COLO668 (cell line): ENCODE measurements around the gene SRP68.

Source experiments
- DNase-seq: peaks from one replicate; lab custom pipeline; 2025; ENCODE audit not compliant: unreplicated experiment; lab: John Stamatoyannopoulos, UW

The SRP68 gene

DNA sequence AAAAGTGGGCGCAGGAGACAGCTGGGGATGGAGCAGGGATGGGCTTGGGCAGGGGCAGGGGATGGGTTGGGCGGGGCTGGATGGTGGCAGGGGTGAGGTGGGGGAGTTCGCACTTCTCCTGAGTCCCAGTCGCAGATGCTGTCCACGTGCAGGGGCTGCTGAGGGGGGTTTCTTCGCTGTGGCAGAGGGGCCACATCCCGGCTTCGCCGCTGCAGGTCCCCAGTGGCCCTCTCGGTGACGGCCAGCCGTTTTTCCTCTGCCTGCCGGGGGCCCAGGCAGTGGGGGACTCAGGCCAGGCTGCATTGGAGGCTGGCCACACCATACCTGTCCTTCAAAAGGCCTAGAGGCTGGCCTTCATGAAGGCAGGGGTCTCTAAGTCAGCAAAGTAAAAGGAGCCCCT lies 53.5 kb downstream of the SRP68 start:
- DNase-seq = no peak

DNA sequence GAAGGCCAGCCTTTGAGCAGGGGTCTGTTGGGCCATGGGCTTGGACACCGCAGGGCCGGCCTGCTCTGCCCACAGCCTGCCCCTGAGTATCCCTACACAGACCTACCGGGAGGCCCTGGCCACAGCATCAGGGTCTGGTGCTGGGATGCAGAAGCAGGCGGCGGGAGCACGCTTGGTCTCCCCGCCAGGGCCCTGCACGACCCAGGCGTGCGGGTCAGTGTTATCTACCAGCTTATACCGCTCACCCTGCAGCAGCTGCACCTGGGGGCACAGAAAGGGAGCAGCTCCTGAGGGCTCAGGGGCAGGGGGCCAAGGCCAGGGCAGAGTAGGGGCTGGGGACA lies 54.0 kb downstream of the SRP68 start:
- DNase-seq = no peak

DNA sequence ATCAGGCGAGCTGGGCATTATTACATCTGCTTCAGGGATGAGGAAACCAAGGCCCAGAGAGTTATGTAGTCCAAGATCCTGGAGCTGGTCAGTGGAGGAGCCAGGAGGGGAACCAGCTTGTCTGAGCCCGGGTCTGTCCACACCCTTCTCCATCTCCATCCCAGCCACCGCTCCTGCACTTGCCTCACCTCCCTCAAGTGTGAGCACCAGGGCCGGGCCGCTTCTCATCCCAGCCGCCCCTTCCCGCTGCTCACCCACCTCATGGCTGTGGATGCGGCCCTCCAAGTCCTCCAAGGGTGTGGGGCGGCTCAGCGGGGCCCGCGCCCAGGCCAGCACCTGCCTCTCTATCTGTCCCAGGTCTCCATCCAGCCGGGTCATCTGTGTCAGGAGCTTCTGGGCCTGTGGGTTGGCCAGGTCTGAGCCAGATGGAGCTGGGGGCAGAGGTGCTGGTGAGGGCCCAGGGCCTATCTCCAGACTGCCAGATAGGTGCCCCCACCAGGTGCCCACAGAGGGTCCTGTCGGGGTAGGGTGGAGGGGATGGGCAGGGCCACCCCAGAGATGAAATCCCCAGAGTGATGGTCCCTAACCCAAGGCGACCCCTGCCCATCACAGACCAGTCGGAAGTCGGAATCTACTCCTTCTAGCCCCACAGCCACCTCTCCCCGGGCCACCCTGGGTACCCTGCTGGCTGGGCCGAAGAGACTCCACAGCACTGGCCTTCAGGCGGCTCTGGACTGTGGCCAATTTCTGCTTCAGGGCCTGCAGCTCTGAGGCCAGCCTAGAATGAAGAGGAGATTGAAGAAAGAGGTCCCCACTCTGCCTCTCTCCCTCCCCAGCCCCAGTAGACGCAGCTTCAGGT lies 54.6 kb downstream of the SRP68 start:
- DNase-seq = no peak

DNA sequence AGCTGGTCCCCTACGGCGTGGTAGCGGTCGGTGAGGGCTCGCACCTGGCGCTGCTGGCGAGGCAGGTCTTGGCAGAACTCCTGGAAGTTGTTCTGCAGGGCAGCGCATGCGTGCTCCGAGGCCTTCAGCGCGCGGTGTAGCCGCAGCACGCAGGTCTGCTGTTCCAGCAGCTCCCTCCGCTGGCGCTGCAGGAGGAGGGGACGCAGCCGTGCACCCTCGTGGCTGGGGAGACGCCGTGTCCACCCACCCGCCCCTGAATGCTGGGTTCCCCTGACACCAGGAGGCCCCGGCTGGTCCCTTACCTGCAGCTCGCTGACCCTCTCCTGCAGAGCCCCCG lies 57.4 kb downstream of the SRP68 start:
- peak; percentile 88 for DNase-seq

DNA sequence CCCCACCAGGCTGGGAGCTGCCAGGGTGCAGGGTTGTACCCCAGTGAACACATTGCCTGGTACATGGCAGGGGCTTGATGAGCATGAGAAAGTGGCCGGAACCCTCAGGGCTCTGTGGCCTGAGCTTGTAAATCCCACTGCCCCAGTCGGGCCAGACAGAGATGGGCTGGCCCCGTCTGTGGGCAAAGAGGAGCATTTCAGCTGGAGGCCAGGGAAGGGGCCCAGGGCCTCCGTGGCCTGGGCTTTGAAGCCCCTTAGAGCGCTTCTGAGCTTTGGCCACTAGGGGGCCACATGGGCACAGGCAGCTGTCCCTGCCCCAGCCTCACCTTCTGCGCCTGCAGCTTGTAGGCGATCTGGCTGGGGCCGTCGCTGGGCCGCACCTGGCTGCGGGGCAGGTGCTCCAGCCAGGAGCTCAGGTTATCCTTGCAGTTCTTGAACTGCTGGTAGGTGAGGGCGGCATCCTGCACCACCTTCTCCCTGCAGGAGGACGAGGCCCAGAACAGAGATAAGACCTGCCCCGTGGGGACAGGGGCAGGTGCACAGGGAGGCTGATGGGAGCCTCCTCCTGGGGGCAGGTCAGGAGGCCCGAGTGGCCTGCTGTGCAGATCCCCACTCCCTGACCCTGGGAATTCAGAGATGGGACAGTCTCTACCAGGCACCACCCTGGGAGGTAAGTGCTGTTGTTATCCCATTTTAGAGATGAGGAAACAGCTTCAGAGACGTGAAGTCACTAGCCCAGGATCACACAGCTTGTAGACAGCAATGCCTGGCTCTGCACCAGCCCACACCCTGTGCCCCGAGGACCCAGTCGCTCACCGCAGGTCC lies 58.0 kb downstream of the SRP68 start:
- peak; percentile 85 for DNase-seq

DNA sequence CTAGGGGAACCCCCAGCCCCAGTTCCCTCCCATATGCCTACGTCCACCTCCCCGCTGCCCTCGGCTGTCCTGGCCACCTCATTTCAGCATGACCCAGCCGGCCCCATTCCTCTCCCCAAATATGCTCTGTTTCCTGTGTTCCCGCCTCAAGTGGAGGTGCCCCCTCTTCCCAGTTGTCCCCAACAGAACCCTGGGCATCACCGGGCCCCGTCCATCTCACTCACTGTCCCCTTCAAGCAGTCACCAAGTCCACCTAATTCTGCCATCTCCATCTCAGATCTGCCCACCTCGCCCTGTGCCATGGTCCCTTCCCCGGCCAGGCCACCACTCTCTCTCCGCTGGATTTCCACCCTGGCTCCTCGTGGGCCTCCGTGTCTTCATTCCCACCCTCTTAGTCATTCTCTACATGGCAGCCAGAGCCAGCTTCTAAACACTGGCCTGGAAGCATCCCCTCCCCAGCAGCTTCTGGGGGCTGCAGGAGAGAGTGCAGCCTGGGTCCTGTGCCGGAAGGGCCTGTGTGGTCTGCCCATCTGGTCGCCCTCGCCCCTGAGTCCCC lies 58.9 kb downstream of the SRP68 start:
- DNase-seq = no peak

DNA sequence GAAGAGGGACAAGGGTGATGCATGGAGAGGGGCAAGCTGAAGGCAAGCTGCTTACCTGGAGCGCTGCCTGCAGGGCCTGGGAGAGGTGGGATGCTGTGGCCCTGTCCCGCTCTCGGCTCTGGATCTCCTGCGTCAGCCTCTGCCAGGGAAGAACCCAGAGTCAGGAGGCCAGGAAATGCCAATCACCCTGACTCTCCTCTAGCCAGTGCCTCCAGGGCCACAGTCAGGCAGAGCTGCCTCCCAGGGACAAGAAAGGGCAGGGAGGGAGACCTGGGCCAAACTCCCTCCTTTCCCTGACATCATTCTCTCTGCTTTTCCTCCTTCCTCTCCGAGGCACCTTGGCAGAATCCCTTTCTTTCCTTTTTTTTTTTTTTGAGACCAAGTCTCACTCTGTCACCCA lies 60.4 kb downstream of the SRP68 start:
- no peak for DNase-seq

DNA sequence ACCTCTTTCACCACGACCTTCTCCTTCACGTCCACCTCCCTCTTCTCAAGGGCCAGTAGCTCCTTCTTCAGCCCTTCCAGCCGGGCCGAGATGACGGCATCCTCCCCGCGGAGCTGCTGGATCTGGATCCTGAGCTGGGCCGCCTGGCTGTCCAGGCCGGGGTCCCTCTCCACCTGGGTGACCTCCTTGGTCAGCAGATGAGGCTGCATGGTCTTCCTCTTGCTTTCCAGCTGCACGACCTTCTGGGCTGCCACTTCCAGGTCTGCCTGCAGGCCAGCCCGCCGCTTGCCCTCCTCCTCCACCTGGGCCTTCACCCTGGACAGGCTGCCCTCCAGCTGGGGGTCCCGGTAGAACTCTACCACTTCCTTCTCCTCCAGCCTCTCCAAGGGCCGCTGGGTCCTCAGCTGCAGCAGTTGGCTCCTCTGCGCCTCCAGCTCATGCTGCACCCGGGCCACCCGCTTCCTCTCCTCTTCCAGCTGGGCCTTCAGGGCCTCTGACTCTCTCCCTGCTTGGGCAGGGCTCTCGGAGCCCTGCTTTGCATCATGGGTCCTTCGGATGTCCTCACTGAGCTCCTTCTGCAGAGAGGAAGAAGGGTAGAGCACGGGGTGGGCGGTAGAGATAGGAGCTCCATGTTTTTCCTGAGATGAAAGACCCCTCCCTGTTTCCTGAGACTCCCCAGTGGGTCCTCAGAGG lies 62.2 kb downstream of the SRP68 start:
- DNase-seq = no peak

DNA sequence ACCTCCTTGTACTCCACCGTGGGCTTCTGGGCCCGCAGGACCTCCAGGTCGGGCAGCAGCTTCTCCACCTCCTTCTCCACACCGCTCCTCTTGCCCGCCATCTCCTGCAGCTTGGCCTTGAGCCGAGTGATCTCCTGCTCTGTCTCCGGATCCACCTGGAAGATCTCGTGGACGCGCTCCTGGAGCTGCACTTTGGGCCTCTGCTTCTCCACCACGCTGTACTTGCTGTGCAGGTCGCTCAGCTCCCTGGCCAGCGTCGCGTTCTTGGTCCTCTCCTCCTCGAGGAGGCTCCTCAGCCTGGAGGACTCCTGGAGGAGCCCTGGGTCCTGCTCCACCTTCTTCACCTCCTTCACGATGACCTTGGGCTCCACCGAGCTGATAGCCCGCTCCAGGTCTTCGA lies 62.9 kb downstream of the SRP68 start:
- no peak for DNase-seq

DNA sequence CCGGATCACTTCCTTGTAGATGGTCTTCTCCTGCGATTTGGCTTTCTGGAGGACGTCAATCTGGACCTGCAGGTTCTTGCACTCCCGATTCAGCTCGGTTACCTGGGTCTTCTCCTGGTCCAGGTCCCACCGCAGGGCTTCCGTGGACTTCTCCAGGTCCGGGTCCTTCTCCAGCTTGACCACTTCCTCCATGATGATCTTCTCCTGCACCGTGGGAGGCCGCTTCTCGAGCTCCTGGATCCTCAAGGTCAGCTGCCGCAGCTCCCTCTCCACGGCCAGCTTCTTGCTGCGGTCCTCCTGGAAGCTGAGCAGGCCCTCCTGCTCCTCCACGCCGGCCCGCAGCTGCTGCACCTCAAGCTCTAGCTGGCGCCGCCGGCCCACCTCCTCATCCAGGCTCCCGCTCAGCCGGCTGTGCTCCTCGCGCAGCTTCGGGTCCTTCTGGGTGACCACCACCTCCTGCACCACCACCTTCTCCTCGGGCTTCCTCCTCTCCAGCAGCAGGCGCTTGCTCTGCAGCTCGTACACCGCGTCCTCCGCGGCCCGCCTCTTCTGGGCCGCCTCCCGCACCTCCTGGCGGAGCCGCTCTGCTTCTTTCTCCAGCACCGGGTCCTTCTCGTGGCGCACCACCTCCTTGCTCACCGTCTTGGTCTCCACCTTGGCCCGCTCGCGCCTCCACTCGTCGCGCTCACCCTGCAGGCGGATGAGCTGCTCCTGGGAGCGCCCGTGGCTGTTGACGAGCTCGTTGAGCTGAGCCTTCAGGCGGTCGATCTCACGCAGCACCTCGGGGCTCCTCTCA lies 63.5 kb downstream of the SRP68 start:
- no peak for DNase-seq

DNA sequence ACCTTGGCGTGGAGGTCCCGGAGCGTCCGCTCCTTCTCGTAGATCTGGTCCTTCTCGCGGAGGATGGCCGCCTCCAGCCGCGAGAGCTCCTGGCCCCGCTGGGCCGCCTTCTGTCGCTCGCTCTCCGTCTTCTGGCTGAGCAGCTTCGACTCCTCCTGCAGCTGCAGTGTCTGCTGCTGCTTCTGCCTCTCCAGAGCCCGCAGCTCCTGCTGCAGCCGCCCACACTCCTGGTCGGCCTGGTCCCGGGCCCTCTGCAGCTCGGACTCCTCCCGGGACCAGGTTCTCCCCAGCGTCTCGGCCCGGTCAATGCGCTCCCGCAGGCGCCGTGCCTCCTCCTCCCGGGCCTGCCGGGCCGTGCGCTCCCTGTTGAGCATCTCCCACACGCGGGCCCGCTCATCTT lies 64.1 kb downstream of the SRP68 start:
- DNase-seq = no peak

DNA sequence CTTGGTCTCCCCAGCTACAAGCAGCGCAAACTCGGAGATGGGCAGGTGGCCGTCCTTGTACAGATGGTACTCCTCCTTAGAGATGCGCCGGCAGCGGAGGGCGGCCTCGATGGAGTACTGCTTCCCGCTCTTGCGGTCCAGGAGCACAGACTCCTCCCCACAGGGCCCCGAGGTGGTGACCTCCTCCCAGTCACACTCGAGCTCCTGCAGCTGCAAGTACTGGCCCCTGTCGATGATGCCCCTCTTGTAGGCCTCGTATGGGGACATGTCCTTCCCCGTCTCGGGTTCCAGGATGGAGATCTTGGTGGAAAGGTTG lies 64.5 kb downstream of the SRP68 start:
- no peak for DNase-seq

DNA sequence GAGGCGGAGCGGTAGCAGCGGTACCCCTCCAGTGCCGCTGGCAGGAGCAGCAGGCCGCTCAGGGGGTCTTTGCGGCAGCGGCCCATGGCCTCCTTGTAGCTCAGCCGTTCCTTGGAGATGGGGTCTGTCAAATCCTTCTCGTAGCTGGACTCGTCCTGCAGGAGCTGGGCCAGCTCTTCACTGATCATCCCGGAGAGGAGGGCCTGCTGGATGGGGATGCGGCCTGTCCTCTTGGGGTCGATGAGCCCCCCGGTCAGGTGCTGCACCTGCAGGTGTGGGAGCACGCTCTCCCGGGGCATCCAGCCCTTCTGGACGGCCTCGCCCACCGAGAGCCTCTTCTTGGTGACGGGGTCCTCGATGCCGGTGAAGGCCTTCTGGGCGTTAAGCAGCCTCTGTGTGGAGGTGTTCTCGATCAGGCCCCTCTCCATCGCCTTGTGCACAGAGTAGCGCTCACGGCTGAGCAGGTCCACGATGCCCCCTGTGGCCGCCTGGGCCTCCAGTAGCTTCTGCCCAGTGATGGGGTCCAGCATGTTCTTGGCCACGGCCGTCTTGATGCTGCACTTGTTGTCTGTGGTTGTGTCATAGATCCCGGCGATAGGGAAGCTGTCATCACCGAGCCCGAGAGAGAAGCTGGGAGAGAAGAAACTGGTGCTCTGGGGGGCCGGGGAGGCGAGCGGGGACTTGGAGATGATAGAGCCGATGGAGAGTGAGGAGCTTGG lies 65.0 kb downstream of the SRP68 start:
- no peak for DNase-seq

DNA sequence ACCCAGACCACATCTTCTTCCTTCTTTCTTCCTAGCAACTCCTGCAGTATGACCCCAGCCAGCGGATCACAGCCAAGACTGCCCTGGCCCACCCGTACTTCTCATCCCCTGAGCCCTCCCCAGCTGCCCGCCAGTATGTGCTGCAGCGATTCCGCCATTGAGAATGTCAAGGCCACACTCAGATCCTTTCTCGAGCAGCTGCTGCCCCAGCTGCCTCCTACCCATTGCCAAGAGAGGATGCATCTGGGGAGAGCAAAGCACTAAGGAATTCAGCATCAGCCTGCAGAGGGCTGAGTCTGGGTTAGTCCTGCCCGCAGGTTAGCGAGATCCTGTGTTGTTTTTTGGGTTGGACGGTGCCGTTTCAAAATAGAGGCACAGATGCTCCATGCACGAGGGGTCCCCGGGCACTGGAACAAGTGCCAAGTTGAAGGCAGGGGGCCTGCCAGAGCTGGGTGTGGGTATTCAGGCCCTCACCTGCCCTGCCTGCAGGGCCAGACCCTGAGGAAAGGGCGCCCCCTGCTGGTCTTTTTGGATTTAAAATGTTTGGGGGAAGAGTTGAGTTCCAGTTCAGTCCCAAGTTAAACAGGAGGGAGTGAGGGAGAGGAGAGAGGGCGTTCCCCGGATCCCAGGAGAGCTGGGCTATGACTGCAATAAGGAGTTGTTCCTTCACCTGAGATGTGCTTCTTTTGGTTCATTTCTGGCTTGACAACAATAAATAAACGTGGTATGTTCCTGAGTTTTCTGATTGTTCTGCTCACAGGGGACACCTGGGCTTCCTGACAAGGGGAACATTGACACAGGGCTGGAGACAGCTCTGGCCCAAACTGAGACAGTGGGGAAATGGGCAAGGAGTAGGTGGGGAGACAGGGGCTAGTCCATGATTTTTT lies 66.8 kb downstream of the SRP68 start:
- DNase-seq = peak; percentile 68

DNA sequence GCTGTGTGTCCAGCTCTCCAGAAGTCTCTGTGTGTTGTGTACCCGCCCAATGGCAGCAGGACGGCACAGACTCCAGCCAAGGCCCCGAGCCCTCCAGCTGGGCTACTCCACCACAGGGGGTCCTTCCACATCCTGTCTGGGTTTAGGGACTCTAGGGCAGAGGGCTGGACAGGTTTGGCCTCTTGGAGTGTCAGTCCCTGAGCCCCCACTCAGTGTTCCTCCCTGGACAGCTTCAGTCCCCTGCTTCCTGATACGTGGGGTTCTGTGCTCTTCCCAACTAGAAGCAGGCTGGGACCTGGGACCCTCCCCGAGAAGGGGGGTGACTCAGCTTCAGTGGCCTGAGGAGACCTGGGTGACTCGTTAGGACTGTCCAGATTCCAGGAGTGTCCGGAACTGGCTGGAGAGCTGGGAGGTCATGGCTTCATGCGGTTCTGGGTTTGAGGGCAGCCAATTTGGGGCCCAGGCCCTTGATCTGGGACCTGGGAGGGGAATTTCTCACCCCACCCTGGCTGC lies 67.5 kb downstream of the SRP68 start:
- no peak for DNase-seq

DNA sequence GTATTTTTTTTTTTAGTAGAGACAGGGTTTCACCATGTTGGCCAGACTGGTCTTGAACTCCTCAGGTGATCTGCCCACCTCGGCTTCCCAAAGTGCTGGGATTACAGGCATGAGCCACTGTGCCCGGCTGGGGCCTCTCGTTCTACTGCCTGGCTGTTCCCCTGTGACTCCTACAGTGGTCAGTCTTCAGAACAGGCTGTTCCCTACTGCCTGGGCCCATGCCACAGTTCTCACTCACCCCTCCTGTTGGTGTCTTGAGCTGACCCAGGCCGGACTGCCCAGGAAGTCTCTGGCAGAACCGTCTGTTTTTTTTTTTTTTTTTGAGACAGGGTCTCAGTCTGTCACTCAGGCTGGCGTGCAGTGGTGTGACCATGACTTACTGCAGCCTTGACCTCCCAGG lies 68.4 kb downstream of the SRP68 start:
- no peak for DNase-seq

DNA sequence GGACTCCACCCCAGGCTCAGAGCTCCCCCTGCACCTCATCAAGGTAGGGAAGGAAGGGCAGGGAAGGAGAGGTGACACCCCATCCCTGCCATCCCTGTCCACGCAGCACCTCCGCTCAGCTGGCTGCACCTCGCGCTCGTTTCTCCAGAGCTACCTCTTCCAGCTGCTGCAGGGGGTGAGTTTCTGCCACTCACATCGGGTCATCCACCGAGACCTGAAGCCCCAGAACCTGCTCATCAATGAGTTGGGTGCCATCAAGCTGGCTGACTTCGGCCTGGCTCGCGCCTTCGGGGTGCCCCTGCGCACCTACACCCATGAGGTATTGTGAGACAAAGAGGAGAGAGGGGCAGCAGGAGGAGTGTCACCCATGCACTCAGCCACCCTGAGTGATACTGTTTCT lies 70.2 kb downstream of the SRP68 start:
- DNase-seq = no peak

DNA sequence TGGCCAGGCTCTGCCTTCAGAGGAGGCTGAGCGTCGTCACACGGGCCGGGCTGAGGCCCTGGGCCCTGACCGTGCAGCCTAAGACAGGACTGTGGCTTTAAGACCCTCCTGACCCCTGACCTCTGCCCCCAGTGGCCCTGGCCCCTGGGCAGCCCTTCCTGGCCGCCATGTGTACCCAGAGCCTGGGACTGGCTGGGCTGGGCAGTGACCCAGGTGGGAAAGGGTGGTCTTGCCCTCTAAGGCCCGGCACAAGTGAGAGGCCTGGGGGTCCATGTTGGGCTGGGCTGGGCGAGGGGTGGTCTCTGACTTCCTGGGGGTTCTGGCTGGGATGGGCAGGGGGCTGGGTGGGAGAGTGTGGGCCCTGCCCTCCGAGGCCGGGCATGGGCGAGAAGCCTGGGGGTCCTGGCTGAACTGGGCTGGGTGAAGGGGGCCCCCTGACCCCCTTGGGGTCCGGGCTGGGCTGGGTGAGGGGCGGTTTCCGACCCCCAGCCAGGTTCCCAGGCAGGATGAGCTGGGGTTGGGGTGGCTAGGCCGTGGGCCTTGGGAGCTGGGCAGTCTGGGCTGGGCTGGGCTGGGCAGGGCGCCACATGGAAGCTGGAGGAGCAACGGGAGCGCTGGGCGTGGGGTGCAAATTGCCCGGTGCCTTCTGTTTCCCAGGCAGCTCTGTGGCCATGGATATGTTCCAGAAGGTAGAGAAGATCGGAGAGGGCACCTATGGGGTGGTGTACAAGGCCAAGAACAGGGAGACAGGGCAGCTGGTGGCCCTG lies 71.4 kb downstream of the SRP68 start, which contains the start of gene CDK3:
CDK3 (plus strand) TSS at position 101 of the 767 bp plus-strand sequence; CDS start at position 672, 571 bp downstream.
- DNase-seq = no peak
